HEK293 (cell line): ENCODE measurements around the gene ADGRD1.

Source experiments
- CTCF ChIA-PET: fragments of 350-600 bp; formaldehyde crosslinking; extraction: SDS; loops from one replicate; lab custom pipeline; 2021; ENCODE audit warnings: antibody characterized with exemption; lab: Yijun Ruan, JAX
- POLR2A ChIA-PET: fragments of 300-600 bp; formaldehyde crosslinking; extraction: SDS; loops from one replicate; lab custom pipeline; 2020; ENCODE audit warnings: antibody characterized with exemption, inconsistent platforms; lab: Yijun Ruan, JAX
- H3K27ac ChIP-seq: fragments of 200-500 bp; sonication (Bioruptor generic); 2 replicates; pipeline ENCODE4 v1.5.1; 2014; ENCODE audit warnings: low read depth, low read length, control low read depth, inconsistent platforms; ENCODE audit errors: extremely low read depth
- H3K36me3 ChIP-seq, 2 experiments: fragments of 200-500 bp in 1 of 2; sonication (Bioruptor generic) in 1 of 2; 1 replicate in 1 of 2; 2 replicates in 1 of 2; pipeline ENCODE4 v1.5.1; 2014 to 2017; ENCODE audit warnings: inconsistent platforms in 2 of 2, low read length in 2 of 2; ENCODE audit not compliant: control insufficient read depth in 2 of 2, insufficient read depth in 1 of 2
- H3K4me1 ChIP-seq: fragments of 200-500 bp; sonication (Bioruptor generic); 2 replicates; pipeline ENCODE4 v1.5.1; 2014; ENCODE audit warnings: mild to moderate bottlenecking, low read length, inconsistent platforms; ENCODE audit not compliant: control insufficient read depth, insufficient read depth
- H3K4me3 ChIP-seq: 2 replicates; pipeline ENCODE4 v1.5.1; 2011; ENCODE audit warnings: low read depth, mild to moderate bottlenecking, control low read depth, low read length, moderate library complexity
- H3K9me3 ChIP-seq: fragments of 200-500 bp; sonication (Bioruptor generic); 2 replicates; pipeline ENCODE4 v1.5.1; 2014; ENCODE audit warnings: low read depth, low read length, inconsistent platforms; ENCODE audit not compliant: control insufficient read depth, insufficient read depth
- FEZF1 ChIP-seq: fragments of 450-650 bp; formaldehyde crosslinking; IDR thresholded peaks from 2 replicates; pipeline ENCODE4 v1.5.1; 2016; ENCODE audit warnings: missing biosample characterization, missing genetic modification characterization
- GLI2 ChIP-seq: fragments of 450-650 bp; formaldehyde crosslinking; IDR thresholded peaks from 2 replicates; pipeline ENCODE4; 2017; ENCODE audit warnings: missing biosample characterization, missing genetic modification characterization, low read depth, borderline replicate concordance
- KLF16 ChIP-seq: fragments of 450-650 bp; formaldehyde crosslinking; IDR thresholded peaks from 2 replicates; pipeline ENCODE4 v1.5.1; 2017; ENCODE audit warnings: missing biosample characterization, missing genetic modification characterization
- OVOL3 ChIP-seq: fragments of 450-650 bp; formaldehyde crosslinking; IDR thresholded peaks from 2 replicates; pipeline ENCODE4 v1.5.1; 2016; ENCODE audit warnings: missing biosample characterization, missing genetic modification characterization
- TCF7L2 ChIP-seq: IDR thresholded peaks from 2 replicates; pipeline ENCODE4 v1.6.1; 2011; ENCODE audit warnings: low read depth, mild to moderate bottlenecking, inconsistent platforms, low read length, moderate library complexity, borderline replicate concordance
- WT1 ChIP-seq: fragments of 450-650 bp; formaldehyde crosslinking; IDR thresholded peaks from 2 replicates; pipeline ENCODE4 v1.5.1; 2016; ENCODE audit warnings: missing biosample characterization, missing genetic modification characterization
- ZBTB17 ChIP-seq: fragments of 450-650 bp; formaldehyde crosslinking; IDR thresholded peaks from 2 replicates; pipeline ENCODE4 v1.5.1; 2016; ENCODE audit warnings: missing biosample characterization, missing genetic modification characterization
- ZBTB20 ChIP-seq: fragments of 450-650 bp; formaldehyde crosslinking; IDR thresholded peaks from 2 replicates; pipeline ENCODE4 v1.5.1; 2016; ENCODE audit warnings: missing biosample characterization, missing genetic modification characterization
- ZIC2 ChIP-seq: fragments of 450-650 bp; formaldehyde crosslinking; IDR thresholded peaks from 2 replicates; pipeline ENCODE4 v1.5.1; 2016; ENCODE audit warnings: missing biosample characterization, missing genetic modification characterization
- ZNF202 ChIP-seq: fragments of 450-650 bp; formaldehyde crosslinking; IDR thresholded peaks from 2 replicates; pipeline ENCODE4 v1.5.1; 2016; ENCODE audit warnings: missing biosample characterization, missing genetic modification characterization, borderline replicate concordance
- ZNF239 ChIP-seq: fragments of 450-650 bp; formaldehyde crosslinking; IDR thresholded peaks from 2 replicates; pipeline ENCODE4 v1.5.1; 2016; ENCODE audit warnings: missing biosample characterization, missing genetic modification characterization
- ZNF302 ChIP-seq: fragments of 450-650 bp; formaldehyde crosslinking; IDR thresholded peaks from 2 replicates; pipeline ENCODE4 v1.5.1; 2016; ENCODE audit warnings: missing biosample characterization, missing genetic modification characterization, low read depth
- ZNF37A ChIP-seq: fragments of 450-650 bp; IDR thresholded peaks from 2 replicates; pipeline ENCODE4 v1.5.1; 2018; ENCODE audit warnings: missing biosample characterization, missing genetic modification characterization
- ZNF391 ChIP-seq: fragments of 450-650 bp; formaldehyde crosslinking; IDR thresholded peaks from 2 replicates; pipeline ENCODE4 v1.5.1; 2016; ENCODE audit warnings: low read depth, missing biosample characterization, missing genetic modification characterization, borderline replicate concordance
- ZNF530 ChIP-seq: fragments of 450-650 bp; formaldehyde crosslinking; IDR thresholded peaks from 2 replicates; pipeline ENCODE4 v1.5.1; 2016; ENCODE audit warnings: low read depth, missing biosample characterization, missing genetic modification characterization
- ZNF596 ChIP-seq: fragments of 450-650 bp; IDR thresholded peaks from 2 replicates; pipeline ENCODE4 v1.5.0; 2018; ENCODE audit warnings: missing biosample characterization, mild to moderate bottlenecking, missing genetic modification characterization, moderate library complexity
- ZNF621 ChIP-seq: fragments of 450-650 bp; formaldehyde crosslinking; IDR thresholded peaks from 2 replicates; pipeline ENCODE4 v1.5.1; 2017; ENCODE audit warnings: missing biosample characterization, missing genetic modification characterization
- ZNF624 ChIP-seq: fragments of 450-650 bp; formaldehyde crosslinking; IDR thresholded peaks from 2 replicates; pipeline ENCODE4 v1.5.1; 2017; ENCODE audit warnings: missing biosample characterization, missing genetic modification characterization
- ZNF660 ChIP-seq: fragments of 450-650 bp; IDR thresholded peaks from 2 replicates; pipeline ENCODE4 v1.5.1; 2018; ENCODE audit warnings: missing biosample characterization, mild to moderate bottlenecking, missing genetic modification characterization
- TF ChIP-seq, protein P1 (sequence below): fragments of 450-650 bp; IDR thresholded peaks from 2 replicates; pipeline ENCODE4 v1.5.1; 2018; ENCODE audit warnings: missing biosample characterization, mild to moderate bottlenecking, missing genetic modification characterization
- TF ChIP-seq, protein P2 (sequence below): fragments of 450-650 bp; formaldehyde crosslinking; IDR thresholded peaks from 2 replicates; pipeline ENCODE4 v1.5.1; 2016; ENCODE audit warnings: missing biosample characterization, missing genetic modification characterization

Gene ADGRD1

DNA sequence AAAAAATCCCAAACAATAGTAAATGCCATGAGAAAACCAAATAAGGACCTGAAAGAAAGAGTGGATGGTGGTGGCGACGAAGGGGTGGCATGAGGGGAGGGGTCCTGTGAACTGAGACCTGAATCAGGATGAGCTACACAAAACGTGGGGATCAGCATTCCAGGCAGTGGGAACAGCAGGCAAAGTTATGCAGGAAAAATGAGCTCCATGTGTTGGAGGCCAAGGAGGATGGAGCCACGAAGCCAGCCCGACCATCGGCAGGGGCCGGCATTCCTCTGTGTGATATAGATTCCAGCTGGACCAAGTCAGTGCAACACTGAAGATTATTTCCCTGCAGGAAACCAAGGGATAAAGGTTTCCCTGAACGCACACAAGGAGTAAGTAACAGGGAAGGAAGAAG is 7.1 kb downstream of the ADGRD1 start (continued):
- TF ChIP-seq, protein P1, sequence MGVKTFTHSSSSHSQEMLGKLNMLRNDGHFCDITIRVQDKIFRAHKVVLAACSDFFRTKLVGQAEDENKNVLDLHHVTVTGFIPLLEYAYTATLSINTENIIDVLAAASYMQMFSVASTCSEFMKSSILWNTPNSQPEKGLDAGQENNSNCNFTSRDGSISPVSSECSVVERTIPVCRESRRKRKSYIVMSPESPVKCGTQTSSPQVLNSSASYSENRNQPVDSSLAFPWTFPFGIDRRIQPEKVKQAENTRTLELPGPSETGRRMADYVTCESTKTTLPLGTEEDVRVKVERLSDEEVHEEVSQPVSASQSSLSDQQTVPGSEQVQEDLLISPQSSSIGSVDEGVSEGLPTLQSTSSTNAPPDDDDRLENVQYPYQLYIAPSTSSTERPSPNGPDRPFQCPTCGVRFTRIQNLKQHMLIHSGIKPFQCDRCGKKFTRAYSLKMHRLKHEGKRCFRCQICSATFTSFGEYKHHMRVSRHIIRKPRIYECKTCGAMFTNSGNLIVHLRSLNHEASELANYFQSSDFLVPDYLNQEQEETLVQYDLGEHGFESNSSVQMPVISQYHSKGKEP (tag by site-specific recombination) = no peak
- TF ChIP-seq ZNF624 (tag by site-specific recombination) (no peak), ZNF239 (no peak), ZNF302 (no peak), KLF16 (tag by site-specific recombination) (no peak), WT1 (no peak), ZNF660 (no peak)

DNA sequence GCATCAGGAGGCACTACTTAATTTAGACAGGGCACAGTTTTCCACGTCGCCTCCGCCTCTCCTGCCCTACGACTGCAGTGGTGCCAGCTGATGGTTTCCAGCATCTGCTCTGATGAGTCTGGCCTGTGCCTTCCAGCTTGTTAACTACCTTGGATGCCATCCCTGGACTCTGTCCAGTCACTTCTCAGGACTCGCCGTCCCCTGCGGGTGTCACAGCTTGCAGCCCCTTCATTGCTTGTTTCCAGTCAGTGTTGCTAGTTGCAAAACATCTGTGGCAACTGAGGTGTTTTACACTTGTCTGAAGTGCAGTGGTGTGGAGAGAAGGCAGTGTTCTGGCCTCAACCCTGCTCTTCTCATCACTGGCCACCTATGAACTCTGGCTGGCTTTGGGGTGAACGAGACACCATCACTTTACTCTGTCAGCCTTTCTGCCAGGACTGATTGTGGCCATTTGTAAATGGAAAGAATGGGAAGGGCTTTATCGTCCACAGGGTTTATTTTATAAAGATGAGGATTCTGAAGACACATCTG is 8.3 kb downstream of the ADGRD1 start:
- CTCF ChIA-PET = no interaction called here
- H3K9me3 ChIP-seq = no peaks in the 10 kb centered on the region
- TF ChIP-seq GLI2 (no peak), ZIC2 (tag by site-specific recombination) (peak; percentile 70)
- H3K27ac ChIP-seq = no peak overlapping the region
- POLR2A ChIA-PET = no interaction called here
- H3K4me1 ChIP-seq = no peaks in the 10 kb centered on the region
- H3K4me3 ChIP-seq = no peak overlapping the region
- no peaks in the 10 kb centered on the region for H3K36me3 ChIP-seq

DNA sequence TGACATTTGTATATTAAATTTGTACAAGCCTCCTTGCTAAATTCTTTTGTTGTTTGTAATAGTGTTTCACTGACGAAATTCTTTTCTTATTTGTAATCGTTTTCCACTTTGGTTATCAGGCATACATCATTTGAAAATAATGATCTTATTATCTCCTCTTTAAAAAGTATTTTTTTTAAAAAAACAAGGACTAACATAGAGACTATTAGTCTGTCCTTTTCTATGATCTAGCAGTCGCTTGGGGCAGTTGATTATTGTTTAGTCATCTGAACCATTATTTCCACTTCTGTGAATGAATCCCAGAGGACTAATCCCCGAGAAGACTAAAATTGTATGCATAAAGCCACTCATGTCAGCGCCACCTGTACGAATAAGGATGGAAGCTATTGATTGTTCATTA is 11.5 kb downstream of the ADGRD1 start:
- no peaks in the 10 kb centered on the region for H3K4me1 ChIP-seq
- no peak overlapping the region for H3K27ac ChIP-seq
- TF ChIP-seq ZBTB17 (tag by site-specific recombination) = no peak
- no peak for TF ChIP-seq OVOL3 (tag by site-specific recombination)
- TF ChIP-seq ZNF37A (tag by site-specific recombination) = no peak
- no peak for TF ChIP-seq ZNF391 (tag by site-specific recombination)
- ChIA-PET CTCF (no interaction called here), POLR2A (no interaction called here)
- H3K4me3 ChIP-seq = no peak overlapping the region
- H3K9me3 ChIP-seq = no peaks in the 10 kb centered on the region
- no peaks in the 10 kb centered on the region for H3K36me3 ChIP-seq

DNA sequence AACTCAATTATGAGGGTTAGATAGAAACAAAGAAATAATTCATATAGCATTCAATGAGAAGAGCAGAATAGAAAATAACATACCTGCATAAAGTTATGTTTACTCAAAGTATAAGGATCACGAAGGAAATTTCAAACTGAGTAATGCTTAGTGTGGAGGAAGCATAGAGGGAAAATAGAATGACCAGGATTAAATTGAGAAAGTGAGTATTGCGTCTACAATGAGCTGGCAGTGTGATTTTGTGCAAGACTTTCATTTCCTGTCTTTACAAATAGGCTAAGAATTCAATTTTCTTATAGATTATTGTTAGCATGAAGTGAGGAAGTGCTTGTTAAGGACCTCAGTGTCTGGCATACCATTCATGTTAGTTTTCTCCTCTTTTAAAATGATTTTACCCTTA is 12.0 kb downstream of the ADGRD1 start:
- ChIA-PET CTCF (no interaction called here), POLR2A (no interaction called here)
- Histone ChIP-seq H3K27ac (no peak overlapping the region), H3K4me3 (no peak overlapping the region), H3K4me1 (no peaks in the 10 kb centered on the region), H3K9me3 (no peaks in the 10 kb centered on the region), H3K36me3 (no peaks in the 10 kb centered on the region)
- TF ChIP-seq ZBTB17 (tag by site-specific recombination) (no peak), ZNF530 (tag by site-specific recombination) (no peak), ZNF202 (tag by site-specific recombination) (no peak), TCF7L2 (no peak), ZBTB20 (no peak), FEZF1 (tag by site-specific recombination) (no peak), ZNF596 (tag by site-specific recombination) (no peak), ZNF621 (tag by site-specific recombination) (no peak)
- TF ChIP-seq, protein P2, sequence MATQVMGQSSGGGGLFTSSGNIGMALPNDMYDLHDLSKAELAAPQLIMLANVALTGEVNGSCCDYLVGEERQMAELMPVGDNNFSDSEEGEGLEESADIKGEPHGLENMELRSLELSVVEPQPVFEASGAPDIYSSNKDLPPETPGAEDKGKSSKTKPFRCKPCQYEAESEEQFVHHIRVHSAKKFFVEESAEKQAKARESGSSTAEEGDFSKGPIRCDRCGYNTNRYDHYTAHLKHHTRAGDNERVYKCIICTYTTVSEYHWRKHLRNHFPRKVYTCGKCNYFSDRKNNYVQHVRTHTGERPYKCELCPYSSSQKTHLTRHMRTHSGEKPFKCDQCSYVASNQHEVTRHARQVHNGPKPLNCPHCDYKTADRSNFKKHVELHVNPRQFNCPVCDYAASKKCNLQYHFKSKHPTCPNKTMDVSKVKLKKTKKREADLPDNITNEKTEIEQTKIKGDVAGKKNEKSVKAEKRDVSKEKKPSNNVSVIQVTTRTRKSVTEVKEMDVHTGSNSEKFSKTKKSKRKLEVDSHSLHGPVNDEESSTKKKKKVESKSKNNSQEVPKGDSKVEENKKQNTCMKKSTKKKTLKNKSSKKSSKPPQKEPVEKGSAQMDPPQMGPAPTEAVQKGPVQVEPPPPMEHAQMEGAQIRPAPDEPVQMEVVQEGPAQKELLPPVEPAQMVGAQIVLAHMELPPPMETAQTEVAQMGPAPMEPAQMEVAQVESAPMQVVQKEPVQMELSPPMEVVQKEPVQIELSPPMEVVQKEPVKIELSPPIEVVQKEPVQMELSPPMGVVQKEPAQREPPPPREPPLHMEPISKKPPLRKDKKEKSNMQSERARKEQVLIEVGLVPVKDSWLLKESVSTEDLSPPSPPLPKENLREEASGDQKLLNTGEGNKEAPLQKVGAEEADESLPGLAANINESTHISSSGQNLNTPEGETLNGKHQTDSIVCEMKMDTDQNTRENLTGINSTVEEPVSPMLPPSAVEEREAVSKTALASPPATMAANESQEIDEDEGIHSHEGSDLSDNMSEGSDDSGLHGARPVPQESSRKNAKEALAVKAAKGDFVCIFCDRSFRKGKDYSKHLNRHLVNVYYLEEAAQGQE (tag by site-specific recombination) = no peak
